ENCODE measurements around the gene DCAF10. TPM values are rescaled to one million over a fixed set of nuclear protein-coding genes. Genes with fewer than 3 reads are reported as not detected.
A peak's percentile ranks its signal among the peaks of the same experiment; 100 is the strongest.

DCAF10 gene
- total and polyA plus RNA-seq, 2 of the 13 experiments (the other 11 are each of a cell fraction or from before 2014, with no cell fraction given) = 9.2 to 20.3 TPM

DNA sequence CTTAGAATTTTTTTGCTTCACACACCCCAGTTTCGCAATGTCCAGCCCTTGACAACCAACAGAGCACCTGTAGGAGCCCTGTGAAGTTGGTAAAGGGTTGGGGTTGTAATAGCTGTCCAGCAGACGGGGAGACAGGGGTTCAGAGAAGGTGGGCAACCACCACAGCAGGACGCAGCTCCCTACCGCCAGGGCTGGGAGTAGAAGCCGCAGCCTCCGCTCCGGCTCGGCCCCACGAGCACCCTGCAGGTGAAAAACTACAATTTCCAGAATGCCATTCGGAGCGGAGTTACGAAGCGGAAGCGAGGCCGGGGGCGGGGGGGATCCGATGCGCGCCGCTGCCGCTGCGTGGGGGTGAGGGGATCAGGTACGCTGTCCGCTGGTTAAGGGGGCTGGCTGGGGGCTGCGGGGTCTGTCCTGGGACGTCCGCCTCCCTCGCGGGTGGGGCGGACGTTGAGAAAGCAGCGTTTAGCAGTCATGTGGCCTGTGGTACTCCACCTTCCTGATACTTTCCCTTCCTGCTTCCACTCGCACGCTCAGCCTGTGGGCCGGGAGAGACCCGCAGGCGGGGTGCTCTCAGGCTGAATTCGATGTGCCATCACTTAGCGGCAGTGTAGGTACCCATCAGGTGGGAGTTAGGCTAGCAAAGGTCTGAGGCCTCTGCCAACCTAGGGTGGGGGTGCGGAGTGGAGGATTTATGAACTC is 47.0 kb upstream of the DCAF10 start, which contains the start of gene TRMT10B (continued):
- no peak for TF ChIP-seq TCF12 (IDR thresholded peaks at IDR 0.05)
- peak; percentile 72; the same call in 1 of the 2 replicates for TF ChIP-seq TCF12 (CRISPR knock-in tag; IDR thresholded peaks at IDR 0.05)
- TF ChIP-seq ZNF34 (CRISPR knock-in tag; IDR thresholded peaks at IDR 0.05; ENCODE audit: borderline replicate concordance) = no peak
- 0 out of 2 replicates have a peak, but pooled peaks have one; percentile 9 for TF ChIP-seq HOXA3 (CRISPR knock-in tag; IDR thresholded peaks at IDR 0.05)
- TF ChIP-seq, protein P1, sequence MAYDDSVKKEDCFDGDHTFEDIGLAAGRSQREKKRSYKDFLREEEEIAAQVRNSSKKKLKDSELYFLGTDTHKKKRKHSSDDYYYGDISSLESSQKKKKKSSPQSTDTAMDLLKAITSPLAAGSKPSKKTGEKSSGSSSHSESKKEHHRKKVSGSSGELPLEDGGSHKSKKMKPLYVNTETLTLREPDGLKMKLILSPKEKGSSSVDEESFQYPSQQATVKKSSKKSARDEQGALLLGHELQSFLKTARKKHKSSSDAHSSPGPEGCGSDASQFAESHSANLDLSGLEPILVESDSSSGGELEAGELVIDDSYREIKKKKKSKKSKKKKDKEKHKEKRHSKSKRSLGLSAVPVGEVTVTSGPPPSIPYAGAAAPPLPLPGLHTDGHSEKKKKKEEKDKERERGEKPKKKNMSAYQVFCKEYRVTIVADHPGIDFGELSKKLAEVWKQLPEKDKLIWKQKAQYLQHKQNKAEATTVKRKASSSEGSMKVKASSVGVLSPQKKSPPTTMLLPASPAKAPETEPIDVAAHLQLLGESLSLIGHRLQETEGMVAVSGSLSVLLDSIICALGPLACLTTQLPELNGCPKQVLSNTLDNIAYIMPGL (CRISPR knock-in tag; IDR thresholded peaks at IDR 0.05; ENCODE audit: borderline replicate concordance in 1 of 2, low read depth in 1 of 2) = peak; percentile 37 to 57; a peak in 2 of 4 replicates
- TF ChIP-seq NR0B2 (CRISPR knock-in tag; IDR thresholded peaks at IDR 0.05) = peak; percentile 69; the same call in 1 of the 2 replicates
- TF ChIP-seq ARHGAP35 (CRISPR knock-in tag; IDR thresholded peaks at IDR 0.05; ENCODE audit: borderline replicate concordance) = peak; percentile 47; the same call in 1 of the 2 replicates
- TF ChIP-seq ZNF891 (CRISPR knock-in tag; IDR thresholded peaks at IDR 0.05) = peak; percentile 58; the same call in 1 of the 2 replicates
- TF ChIP-seq KMT2B (CRISPR knock-in tag; IDR thresholded peaks at IDR 0.05) = peak; percentile 69; the same call in 1 of the 2 replicates
- peak; percentile 48 to 78; a peak in 3 of 4 replicates for TF ChIP-seq POLR2A (IDR thresholded peaks at IDR 0.05; ENCODE audit: insufficient read depth in 1 of 2, low read depth in 2 of 2, low read length in 2 of 2)
- peak; percentile 49 for TF ChIP-seq ZNF710 (CRISPR knock-in tag; IDR thresholded peaks at IDR 0.05; ENCODE audit: borderline replicate concordance)
- peak; percentile 42 for TF ChIP-seq KDM5B (CRISPR knock-in tag; IDR thresholded peaks at IDR 0.05; ENCODE audit: borderline replicate concordance)
- peak; percentile 32; the same call in 1 of the 2 replicates for TF ChIP-seq SALL1 (CRISPR knock-in tag; IDR thresholded peaks at IDR 0.05)
- TF ChIP-seq KAT8 (CRISPR knock-in tag; IDR thresholded peaks at IDR 0.05) = peak; percentile 64
- peak; percentile 73; the same call in 1 of the 2 replicates for TF ChIP-seq ZNF768 (CRISPR knock-in tag; IDR thresholded peaks at IDR 0.05)
- 0 out of 2 replicates have a peak, but pooled peaks have one; percentile 54 for TF ChIP-seq NAIF1 (CRISPR knock-in tag; IDR thresholded peaks at IDR 0.05; ENCODE audit: borderline replicate concordance)
- peak; percentile 89 for TF ChIP-seq ZNF143 (CRISPR knock-in tag; IDR thresholded peaks at IDR 0.05)
- TF ChIP-seq SKI (IDR thresholded peaks at IDR 0.05; ENCODE audit: partially characterized antibody) = no peak
- TF ChIP-seq UBTF (CRISPR knock-in tag; IDR thresholded peaks at IDR 0.05) = 0 out of 2 replicates have a peak, but pooled peaks have one; percentile 44
- TF ChIP-seq ASH2L (IDR thresholded peaks at IDR 0.05; ENCODE audit: insufficient read length, low read depth, low read length) = peak; percentile 65
- peak; percentile 67; the same call in 1 of the 2 replicates for TF ChIP-seq ZBTB7A (CRISPR knock-in tag; IDR thresholded peaks at IDR 0.05)

Data from HepG2 (cell line).